CMK (cell line): ENCODE measurements around the gene B3GLCT.
"Not testable (repeated sequence)": the region's sequence is repeated elsewhere in the genome, so short reads cannot be mapped to it uniquely, and the experiment has no call there.

Experiments used
- DNase-seq: peaks from one replicate; pipeline ENCODE4 v3.0.0-alpha.2; 2010; ENCODE audit warnings: low read depth

B3GLCT gene

DNA sequence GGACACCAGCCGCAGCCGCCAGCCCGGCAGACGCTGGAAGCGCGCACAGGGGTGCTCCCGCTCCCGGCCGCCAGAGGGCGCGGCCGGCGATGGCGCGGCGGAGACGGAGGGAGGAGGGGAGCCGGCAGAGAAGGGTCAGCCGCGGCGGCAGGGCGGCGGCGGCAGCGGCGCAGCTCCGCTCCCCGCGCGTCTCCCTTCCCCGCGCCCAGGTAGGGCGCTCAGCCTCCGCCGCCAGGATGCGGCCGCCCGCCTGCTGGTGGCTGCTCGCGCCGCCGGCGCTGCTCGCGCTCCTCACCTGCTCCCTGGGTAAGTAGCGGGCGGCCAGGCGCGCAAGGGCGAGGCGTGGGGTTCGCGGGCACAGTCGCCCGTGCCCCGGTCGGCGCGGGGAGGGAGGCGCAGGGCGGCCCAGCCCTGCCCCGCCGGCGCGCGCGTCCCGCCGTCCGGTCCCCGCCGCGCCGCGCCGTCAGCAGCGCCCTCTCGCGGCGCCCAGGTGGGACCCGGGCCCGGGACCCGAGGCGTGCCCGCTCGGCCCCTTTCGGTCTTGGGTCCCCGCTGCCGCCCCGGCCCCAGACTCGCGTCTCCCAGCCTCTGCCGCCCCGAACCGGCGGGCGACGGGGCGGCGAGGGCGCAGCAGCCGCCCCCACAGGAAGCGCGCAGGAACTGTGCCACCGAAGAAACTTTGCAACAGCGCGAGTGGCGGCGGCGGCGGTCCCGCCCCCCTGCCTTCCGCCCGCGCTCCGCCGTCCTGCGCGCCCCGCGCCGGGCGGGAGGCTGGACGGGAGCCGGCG is at the start of gene B3GLCT:
TSS of gene B3GLCT (plus strand) at position 127 of the 788 bp plus-strand sequence. CDS start at position 237, 110 bp downstream.
- peak; percentile 26 for DNase-seq

DNA sequence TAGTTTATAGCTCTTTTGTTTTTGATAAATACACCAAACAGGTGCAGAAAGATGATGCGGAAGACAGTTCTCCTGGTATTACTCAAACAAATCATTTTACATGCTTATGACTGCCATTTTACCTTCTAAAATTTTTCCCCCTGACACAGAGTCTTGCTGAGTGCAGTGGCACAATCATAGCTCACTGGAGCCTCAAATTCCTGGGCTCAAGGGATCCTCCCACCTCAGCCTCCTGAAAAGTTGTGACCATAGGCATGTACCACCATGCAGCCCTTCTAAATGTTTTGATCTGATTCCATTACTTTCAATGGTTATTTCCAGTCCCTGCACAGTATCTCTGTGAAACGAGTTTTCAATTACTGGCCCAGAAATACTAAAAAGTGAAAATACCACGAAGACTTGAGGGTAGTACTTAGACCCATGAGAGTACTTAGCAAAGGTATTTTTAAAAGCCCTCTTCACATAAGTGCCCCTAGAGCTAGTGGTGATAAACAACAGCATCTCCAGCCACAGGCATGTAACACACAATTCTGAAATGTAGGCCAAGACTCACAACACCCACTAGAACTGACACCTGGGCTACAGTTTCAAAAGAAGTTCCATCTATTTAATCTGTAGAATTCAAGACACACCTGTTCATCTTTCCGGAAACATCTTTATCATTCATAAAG is 49.3 kb upstream of the B3GLCT start:
- DNase-seq, result no peak

DNA sequence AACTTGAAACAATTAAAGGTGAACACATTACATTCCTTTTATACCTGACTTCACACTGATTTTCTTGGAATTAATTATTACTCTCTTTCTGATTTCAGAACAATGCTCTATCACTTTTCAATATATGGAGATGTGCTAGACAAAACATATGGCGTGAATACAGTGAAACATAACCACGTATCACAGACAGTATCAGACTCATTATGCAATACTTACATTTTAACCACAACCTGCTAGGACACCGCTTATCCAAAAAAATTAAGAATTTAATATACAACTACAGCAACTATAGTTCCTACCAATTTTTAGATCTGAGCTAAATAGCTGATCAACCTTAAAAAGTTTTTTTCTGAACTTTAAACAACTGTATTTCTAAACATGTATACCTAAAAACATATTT is 47.9 kb upstream of the B3GLCT start:
- no peak for DNase-seq

DNA sequence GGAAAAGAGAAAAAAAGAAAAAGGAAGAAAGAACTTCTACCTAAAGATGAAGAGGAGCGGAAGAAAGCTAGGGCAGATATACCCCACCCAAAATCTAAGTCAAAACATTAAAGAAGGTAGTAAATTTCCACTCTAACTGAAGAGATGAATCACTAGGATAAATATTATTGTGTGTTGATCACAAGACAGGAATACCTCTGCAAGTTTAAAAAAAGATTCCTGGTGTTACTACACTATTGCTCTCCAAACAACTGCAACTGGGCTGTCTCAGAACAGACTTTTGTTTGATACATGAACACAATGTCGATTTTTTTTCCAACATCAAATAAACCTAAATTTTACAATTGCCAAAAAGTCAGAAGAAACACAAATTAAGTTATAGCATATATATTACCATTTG is 44.8 kb upstream of the B3GLCT start:
- no peak for DNase-seq

DNA sequence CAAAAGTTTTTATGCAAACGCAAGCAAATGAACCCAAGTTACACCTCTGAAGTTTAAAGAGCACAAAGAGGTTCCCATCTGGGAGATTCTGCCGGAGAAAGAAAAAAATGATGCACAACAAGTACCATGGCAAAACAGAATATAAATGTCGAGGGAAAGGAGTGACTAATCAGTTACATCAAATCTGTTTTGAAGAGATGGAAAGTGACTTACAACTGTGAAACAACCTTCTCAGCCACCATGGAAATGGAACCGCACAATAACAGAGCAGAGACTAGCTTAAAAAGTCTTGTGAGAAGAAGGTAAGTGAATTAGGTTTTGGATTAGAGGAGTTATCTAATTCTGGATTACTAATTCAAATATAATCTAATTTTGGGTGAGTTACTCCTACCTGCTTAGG is 40.5 kb upstream of the B3GLCT start:
- no peak for DNase-seq

DNA sequence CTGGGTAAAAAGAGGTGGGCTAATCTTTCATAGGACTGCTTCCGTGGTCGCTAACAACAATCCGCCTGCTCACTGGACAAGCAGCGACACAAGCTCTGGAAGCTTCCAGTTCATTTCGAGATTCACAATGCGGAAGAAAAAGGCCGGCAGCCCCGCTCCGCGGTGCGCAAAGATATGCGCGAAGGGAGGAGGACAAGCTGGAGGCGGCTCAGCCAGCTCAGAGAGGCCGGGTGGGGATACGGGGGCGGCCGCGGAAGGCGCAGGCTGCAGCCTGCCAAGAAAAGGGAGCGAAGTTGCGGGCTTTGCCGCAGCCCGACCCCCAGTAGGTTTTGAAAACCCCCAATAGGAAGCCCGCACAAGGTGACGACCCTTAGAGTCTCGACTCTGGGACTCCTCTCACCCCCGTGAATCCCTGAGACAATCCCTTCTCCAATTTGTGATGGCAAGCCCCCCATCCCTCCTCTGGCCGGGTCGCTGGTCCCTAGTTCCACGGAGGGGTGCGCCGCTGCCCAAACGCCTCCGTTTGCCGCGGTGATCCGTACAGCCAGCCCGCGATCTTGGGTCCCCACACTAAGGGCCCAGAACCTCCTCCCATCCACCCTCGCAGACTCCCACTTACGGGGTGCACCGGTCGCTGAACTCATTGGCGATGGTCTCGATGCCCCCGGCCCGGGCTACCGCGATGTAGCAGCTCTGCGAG is 38.8 kb upstream of the B3GLCT start:
- no peak for DNase-seq

DNA sequence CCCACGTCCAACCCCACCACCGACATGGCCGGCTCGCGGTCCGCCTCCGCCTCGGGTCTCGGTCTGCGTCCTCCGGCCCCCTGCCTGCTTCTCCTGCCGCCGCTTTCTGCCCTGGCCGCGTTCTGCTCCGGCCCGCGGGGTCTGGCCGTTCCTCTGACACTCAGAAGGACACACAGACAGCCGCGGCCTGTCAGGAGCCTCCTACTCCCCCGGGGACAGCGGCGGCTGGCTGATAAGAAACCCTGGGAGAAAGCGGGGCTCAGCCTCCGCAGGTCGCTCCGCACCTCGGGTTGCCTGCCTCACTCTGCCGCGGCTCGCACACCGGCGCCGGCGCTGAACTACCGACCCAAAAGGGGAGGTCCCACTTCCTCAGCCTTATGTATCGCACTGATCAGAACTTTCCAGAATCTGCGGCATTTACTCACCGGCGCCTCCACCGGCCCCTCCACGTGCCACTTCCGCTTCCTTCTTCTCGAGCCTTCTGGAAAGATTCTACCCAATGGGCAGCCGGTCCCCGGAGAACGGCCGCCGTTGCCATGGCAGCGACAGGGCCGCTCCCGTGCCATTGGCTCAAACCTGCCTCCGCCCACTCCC is 38.1 kb upstream of the B3GLCT start, which contains the start of gene HSPH1:
TSS of gene HSPH1 (minus strand) at position 348 of the 594 bp plus-strand sequence. CDS start at position 26, 322 bp downstream.
- DNase-seq, result peak; percentile 73

DNA sequence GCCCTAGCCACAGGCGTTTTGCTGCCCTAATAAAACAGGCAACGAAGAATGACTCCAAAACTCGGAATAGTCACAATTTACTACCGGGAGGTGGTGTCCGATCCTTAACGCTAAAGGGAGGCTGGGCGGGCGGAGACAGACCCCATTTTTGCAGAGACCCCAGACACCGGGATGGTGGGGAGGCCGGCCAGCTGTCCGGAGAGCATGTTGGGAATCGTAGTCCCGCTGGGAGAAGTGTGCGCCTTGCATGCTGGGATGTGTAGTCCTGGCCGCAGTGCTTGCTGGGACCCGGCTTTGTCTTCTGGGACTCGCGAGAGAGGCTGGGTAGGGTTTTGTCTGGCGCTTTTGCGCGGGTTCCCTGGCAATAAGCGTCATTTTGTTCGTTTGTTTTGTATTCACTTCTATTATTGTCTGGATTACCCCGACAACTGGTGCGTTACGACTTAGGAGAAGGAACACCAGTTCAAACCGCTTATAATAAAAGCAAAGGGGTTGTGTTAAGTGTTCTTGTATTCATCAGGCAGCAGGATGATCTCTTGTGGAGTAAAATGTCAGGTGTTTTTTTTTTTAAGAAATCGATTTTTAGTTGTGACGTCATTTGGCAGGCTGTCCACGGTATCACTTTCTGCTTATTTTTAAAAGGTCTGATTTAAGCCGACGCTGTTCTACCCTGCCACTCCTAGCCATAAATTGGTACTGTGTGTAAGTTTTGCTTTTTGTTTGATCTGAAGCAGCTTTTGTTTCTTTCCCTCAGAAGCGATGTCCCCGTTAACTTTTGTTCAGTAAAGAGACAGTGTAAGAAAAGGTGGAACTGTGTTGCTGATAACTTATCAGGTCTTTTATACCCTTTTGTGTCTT is 37.4 kb upstream of the B3GLCT start:
- DNase-seq, result peak; percentile 77

DNA sequence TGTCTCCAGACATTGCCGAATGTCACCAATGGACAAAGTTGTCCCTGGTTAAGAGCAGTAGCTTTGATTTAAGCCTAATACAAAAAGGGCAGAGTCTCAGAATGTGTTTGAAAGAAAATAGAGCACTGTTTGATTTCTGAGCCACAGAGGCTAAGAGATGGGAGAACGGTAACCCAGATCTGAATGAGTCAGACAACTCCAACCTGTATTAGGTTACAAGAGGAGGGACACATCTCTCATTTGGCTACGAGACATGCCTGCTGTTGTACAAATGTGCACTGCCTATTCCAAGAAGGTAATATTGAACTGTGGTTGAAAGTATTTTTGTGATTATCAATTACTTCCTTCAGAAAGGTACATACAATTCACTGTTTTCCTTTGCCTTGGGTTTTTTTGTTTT is 33.2 kb upstream of the B3GLCT start:
- DNase-seq, result no peak

DNA sequence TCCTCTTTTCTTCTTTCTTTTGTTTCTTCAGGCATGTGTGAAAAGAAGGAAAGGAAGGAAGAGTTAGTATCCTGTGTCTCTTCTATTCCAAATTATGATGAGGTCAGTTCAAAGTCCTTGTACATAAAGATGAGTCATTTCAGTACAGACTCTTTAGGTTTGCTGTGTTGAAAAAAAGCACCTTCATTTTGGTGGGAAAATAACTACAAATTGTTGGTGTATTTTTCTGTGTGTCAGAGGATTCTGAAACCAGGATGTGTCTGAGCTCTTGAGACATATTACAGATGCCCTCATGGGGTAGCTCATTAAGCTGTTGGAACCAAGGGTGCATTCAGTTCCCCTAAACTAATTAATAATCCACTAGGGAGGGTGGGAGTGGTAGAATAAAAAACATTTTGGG is 32.3 kb upstream of the B3GLCT start:
- DNase-seq, result no peak

DNA sequence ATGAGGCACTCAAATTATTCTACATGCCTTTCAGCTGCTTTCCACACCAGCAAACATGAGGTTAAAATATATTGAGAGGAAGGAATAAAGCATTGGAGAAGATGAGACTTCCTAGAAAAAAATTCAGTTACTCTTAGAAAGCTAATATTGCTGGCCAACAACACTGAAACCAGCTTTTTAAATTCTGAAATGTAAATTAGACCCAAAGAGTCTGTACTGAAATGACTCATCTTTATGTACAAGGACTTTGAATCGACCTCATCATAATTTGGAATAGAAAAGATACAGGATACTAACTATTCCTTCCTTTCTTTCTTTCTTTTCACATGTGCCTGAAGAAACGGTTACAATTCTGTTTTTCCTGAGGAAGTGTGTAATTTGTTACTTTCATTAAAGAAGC is 31.6 kb upstream of the B3GLCT start:
- no peak for DNase-seq

DNA sequence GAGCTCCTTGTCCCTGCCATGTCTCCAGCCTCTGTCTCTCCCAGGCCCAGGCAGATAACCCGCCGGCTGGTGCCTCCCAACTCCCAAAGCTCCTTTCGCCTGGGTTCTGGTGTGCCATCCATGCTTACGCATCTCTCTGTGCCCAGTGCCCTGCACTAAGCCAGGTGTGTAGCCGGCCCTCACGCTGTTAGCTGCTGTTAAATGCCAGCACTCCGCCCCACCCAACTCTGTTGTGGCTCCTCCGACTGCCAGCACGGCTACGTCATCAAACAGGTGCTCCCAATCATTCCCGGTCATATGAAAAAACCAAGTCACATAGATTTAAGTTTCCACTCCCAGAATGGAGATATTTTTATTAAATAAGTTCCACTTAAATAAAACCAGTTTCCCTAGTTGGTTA is 31.0 kb upstream of the B3GLCT start:
- no peak for DNase-seq

DNA sequence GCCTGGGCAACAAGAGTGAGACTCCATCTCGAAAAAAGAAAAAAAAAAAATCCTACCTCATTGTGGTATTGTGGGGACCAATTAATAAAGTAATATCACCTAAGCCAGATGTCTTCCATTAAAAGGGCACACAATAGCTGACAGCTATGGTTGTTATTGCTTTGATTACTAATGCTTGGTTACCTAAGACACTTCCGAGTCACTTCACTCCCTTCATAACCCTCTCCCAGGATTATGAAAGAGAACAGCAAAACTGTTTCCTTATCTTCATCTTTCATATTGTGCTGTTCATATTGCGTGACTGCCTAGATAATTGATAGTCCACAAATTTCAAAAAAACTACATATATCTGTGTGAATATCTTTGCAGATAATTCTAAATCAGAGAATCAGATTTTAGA is 27.8 kb upstream of the B3GLCT start:
- DNase-seq, result no peak

DNA sequence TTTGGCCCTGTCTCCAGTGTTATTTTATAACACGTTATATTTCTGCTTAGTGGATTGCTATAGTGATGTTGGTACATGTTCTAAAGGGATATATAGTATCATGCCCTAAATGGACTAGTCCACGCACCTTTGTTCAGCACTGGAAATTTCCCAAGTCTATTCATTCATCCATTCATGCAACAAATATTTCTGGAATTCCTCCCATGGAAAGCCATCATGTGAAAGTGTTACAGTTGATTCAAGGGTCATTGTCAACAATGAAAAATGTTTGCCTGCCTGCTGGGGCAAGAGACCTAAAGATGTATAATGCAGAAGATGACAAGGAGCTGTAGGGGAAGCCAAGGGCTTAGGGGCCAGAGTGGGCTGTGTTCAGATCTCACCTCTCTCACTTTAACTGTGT is 27.2 kb upstream of the B3GLCT start:
- DNase-seq, result no peak

DNA sequence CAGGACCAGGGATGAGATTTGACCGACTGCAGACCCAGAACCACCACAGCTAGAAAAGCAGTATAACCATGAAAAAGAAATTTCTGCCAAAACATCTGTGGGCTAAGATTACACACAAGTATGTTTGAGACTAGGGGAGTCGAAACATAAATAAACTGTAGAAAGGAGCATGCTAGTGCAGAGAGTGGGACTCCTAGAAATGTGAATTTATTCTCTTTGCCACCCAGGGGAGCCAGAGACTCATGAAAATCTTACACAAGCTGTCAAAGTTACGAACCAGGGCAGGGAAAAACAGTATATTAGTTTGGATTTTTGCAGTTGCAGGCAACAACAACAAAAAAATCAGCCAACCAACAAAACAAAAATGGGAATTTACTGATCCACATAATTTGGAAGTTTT is 25.8 kb upstream of the B3GLCT start:
- DNase-seq, result no peak

DNA sequence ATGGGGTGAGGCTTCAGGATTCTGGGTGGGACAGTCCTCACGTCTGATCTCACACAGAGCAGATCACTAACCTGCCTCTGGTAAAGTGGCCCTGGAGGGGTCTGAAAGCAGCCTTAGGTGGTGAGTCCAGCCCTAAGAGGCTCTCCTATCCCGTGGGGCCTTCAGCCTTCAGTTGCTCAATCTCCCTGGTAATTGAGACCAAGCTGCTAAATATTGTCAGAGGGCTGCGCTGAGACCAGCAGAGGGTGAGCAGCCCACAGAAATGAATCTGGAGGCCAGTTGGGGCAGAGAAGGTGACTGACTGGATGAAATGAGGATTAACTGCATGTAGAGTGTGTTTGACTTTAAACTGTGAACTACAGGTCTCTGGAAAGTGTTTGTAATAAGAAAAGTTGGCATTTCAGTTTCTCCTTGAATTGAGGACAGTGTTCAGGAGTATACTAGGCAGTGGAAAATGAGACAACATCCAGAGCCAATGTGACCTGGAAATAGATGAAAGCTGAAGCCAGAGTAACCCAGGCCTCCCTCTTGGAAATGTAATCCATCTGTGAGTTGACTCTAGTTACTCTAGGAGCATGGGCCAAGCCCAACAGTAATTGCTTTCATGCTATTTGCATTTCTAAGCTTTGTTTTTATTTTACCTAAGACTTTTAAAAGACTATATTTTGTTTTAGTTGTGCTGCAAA is 23.8 kb upstream of the B3GLCT start:
- no peak for DNase-seq

DNA sequence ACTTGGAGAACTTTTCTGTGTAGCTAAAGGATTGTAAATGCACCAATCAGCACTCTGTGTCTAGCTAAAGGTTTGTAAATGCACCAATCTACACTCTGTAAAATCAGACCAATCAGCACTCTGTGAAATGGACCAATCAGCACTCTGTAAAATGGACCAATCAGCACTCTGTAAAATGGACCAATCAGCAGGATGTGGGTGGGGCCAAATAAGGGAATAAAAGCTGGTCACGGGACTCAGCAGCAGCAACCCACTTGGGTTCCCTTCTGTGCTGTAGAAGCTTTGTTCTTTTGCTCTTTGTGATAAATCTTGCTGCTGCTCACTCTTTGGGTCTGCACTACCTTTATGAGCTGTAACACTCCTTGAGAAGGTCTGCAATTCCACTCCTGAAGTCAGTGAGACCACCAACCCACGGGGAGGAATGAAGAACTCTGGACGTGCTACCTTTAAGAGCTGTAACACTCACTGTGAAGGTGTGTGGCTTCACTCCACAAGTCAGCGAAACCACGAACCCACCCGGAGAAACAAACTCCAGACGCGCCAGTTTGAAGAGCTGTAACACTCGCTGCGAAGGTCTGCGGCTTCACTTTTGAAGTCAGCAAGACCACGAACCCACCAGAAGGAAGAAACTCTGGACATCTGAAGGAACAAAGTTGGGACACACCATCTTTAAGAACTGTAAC is 21.8 kb upstream of the B3GLCT start:
- DNase-seq, result not testable (repeated sequence)

DNA sequence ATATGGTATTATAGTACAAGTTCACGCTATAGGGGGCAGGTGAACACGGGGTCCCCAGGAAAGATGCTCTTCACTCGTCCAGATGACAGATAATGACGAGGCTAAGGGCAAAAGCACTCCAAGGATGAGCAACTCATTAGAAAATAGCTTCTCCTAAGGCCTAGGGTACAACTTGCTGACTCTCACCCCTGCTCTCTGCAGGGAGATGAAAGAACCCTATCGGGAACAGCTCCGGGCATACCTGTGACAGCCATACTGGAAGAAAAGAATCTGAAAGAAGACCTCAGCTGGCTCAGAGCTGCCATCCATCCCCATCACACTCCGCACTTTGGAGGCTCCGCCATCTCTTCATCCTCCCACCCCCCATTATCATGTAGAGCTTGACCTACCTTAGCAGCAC is 20.5 kb upstream of the B3GLCT start:
- no peak for DNase-seq

DNA sequence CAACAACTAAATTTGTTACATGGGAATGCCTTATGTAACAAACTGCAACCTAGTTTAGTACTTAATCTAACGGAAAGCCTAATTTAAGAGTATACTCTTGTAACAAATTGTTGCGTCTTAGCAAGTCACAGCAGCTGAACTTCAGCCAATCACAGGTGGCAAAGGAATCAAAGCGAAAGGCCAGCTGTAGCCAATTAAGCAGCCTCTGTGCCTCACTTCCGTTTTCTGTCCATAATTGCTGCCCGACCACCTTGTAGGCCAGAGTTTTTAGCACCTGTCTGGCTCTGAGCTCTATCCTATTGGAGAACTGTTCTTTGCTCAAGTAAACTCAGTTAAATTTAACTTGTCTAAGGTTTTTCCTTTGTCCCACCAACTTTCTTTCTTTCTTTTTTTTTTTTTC is 20.0 kb upstream of the B3GLCT start:
- DNase-seq, result no peak

DNA sequence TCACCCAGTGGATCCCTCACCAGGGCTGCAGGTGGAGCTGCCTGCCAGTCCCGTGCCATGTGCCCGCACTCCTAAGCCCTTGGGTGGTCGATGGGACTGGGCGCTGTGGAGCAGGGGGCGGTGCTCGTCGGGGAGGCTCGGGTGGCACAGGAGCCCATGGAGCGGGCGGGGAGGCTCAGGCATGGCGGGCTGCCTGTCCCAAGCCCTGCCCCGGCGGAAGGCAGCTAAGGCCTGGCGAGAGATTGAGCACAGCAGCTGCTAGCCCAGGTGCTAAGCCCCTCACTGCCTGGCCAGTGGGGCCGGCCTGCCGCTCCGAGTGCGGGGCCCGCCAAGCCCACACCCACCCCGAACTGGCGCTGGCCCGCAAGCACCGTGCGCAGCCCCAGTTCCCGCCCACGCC is 16.8 kb upstream of the B3GLCT start:
- no peak for DNase-seq
